HG02588 (cell line): ENCODE measurements around the gene GALNT1.

Experiments used
- ATAC-seq: cut with Tn5 transposase; IDR thresholded peaks from one replicate; pipeline ENCODE4 v1.9.1; 2021; ENCODE audit warnings: mild to moderate bottlenecking, moderate library complexity; ENCODE audit not compliant: unreplicated experiment

GALNT1 gene

GRCh38 chr18:35711227-35711626 lies 129.7 kb downstream of the GALNT1 start:
- no peak for ATAC-seq

- no peak for ATAC-seq
Measured at GRCh38 chr18:35713545-35713944, 132.0 kb downstream of the GALNT1 start.

- no peak for ATAC-seq
Measured at GRCh38 chr18:35714539-35714938, 133.0 kb downstream of the GALNT1 start.

- no peak for ATAC-seq
Measured at GRCh38 chr18:35715139-35715538, 133.6 kb downstream of the GALNT1 start.

- no peak for ATAC-seq
Measured at GRCh38 chr18:35716169-35716831, 134.8 kb downstream of the GALNT1 start.

- no peak for ATAC-seq
Measured at GRCh38 chr18:35717182-35717581, 135.6 kb downstream of the GALNT1 start.

- no peak for ATAC-seq
Measured at GRCh38 chr18:35721431-35722081, 140.0 kb downstream of the GALNT1 start.

- no peak for ATAC-seq
Measured at GRCh38 chr18:35728676-35729075, 147.1 kb downstream of the GALNT1 start.

- ATAC-seq: no peak
Measured at GRCh38 chr18:35729991-35730668, 148.6 kb downstream of the GALNT1 start.

- no peak for ATAC-seq
Measured at GRCh38 chr18:35730691-35731370, 149.3 kb downstream of the GALNT1 start.

GRCh38 chr18:35731701-35732100 lies 150.2 kb downstream of the GALNT1 start:
- ATAC-seq: no peak

- no peak for ATAC-seq
Measured at GRCh38 chr18:35732162-35732561, 150.6 kb downstream of the GALNT1 start.

GRCh38 chr18:35732636-35733035 lies 151.1 kb downstream of the GALNT1 start:
- no peak for ATAC-seq

- no peak for ATAC-seq
Measured at GRCh38 chr18:35733408-35733807, 151.9 kb downstream of the GALNT1 start.

- ATAC-seq: no peak
Measured at GRCh38 chr18:35736696-35737095, 155.2 kb downstream of the GALNT1 start.

GRCh38 chr18:35739778-35740177 lies 158.2 kb downstream of the GALNT1 start:
- ATAC-seq: no peak

GRCh38 chr18:35740656-35741055 lies 159.1 kb downstream of the GALNT1 start:
- no peak for ATAC-seq

GRCh38 chr18:35743916-35744315 lies 162.4 kb downstream of the GALNT1 start:
- ATAC-seq: no peak

GRCh38 chr18:35745814-35746213 lies 164.3 kb downstream of the GALNT1 start:
- ATAC-seq: no peak

GRCh38 chr18:35746826-35747339 lies 165.3 kb downstream of the GALNT1 start:
- ATAC-seq: no peak

- ATAC-seq: no peak
Measured at GRCh38 chr18:35747894-35748472, 166.4 kb downstream of the GALNT1 start.
